ENCODE results near the gene STK32B.

- TF ChIP-seq CTCF (IDR thresholded peaks at IDR 0.05) = no peak
- no peak for TF ChIP-seq POLR2A (IDR thresholded peaks at IDR 0.05)
These were observed 334.5 kb downstream of the STK32B start for GRCh38 chr4:5385741-5386311.
